AG09309 (cell line): ENCODE measurements around the gene GATAD1.

Source experiments
- DNase-seq: peaks from one replicate; pipeline ENCODE4 v3.0.0-alpha.2; 2010; ENCODE audit warnings: low read depth
- H3K4me3 ChIP-seq: 2 replicates; pipeline ENCODE4 v1.5.1; 2011; ENCODE audit warnings: mild to moderate bottlenecking, low read depth, low read length, moderate library complexity; ENCODE audit not compliant: control insufficient read depth
- TF ChIP-seq, protein P1 (sequence below): IDR thresholded peaks from 2 replicates; pipeline ENCODE4 v1.5.1; 2011; ENCODE audit warnings: mild to moderate bottlenecking, low read depth, low read length, inconsistent platforms; ENCODE audit not compliant: insufficient read depth, control insufficient read depth; ENCODE audit errors: missing control alignments

Gene GATAD1

DNA sequence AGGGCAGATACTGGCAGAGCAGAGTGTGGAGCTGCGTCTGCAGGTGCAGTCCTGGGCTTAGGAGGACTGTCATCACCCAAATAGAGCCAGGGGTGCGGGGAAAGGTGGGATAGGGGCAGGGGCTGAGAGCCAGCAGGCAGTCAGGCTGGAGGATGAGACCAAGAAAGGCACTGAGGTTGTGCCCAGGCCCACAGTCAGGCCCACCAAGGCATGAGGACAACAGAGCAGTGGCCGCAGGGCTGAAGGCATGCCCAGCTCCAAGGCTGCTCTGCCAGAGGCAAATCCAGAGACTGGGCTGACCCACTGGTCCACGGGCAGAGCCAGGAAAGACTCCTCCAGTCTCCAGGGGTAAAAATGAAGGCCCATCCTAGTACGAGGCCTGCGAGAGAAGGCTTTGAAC, 24.4 kb upstream of the GATAD1 start:
- H3K4me3 ChIP-seq = no peak overlapping the region
- TF ChIP-seq, protein P1, sequence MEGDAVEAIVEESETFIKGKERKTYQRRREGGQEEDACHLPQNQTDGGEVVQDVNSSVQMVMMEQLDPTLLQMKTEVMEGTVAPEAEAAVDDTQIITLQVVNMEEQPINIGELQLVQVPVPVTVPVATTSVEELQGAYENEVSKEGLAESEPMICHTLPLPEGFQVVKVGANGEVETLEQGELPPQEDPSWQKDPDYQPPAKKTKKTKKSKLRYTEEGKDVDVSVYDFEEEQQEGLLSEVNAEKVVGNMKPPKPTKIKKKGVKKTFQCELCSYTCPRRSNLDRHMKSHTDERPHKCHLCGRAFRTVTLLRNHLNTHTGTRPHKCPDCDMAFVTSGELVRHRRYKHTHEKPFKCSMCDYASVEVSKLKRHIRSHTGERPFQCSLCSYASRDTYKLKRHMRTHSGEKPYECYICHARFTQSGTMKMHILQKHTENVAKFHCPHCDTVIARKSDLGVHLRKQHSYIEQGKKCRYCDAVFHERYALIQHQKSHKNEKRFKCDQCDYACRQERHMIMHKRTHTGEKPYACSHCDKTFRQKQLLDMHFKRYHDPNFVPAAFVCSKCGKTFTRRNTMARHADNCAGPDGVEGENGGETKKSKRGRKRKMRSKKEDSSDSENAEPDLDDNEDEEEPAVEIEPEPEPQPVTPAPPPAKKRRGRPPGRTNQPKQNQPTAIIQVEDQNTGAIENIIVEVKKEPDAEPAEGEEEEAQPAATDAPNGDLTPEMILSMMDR = no peak
- no peak for DNase-seq

DNA sequence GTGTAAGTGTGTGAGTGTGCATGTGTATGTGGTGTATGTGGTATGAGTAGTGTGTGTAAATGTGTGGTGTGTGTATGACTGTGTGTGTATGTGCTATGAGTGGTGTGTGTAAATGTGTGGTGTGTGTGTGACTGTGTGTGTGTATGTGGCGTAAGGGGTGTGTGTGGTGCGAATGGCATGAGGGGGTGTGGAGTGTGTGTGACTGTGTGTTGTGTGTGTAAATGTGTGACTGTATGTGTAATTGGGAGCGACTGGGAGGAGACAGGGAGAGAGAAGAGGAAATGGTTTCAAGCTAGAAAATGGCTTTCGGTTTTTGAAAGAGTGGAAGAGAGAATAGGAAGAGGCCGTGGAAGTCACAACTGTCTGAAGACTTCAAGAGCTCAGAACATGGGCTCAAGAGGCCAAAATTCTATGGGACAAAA, 23.6 kb upstream of the GATAD1 start:
- H3K4me3 ChIP-seq = no peak overlapping the region
- DNase-seq = no peak
- TF ChIP-seq, protein P1 = no peak

DNA sequence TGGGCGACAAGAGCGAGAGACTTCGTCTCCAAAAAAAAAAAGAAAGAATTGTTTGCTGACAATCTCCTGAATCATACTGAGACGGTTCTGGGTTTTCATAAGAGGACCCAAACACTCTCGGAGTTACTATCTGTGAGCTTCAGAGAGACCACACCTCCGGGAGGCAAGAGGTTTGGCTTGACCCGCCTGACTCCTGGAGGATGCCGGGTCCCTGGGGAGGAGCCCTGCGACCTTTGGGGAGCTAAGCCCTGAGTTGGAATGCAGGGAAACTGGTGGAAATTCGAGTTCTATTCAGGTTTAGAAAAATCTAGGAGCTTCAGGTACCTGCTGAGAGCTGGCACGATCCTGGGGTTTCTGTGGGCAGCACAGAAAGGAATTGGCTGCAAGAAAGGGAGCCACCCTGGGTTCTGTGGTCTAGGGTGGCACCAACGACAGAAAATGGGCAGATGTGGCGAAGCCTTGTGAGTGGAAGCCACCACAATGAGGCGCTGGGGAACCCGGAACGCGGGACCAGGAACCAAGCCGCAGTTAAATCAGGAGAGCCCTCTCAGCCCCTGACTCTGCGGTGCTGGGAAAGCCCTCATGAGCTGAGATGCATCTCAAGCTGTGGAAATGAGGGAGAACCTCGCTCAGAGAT, 21.9 kb upstream of the GATAD1 start:
- no peak overlapping the region for H3K4me3 ChIP-seq
- TF ChIP-seq, protein P1 = no peak
- DNase-seq = no peak

DNA sequence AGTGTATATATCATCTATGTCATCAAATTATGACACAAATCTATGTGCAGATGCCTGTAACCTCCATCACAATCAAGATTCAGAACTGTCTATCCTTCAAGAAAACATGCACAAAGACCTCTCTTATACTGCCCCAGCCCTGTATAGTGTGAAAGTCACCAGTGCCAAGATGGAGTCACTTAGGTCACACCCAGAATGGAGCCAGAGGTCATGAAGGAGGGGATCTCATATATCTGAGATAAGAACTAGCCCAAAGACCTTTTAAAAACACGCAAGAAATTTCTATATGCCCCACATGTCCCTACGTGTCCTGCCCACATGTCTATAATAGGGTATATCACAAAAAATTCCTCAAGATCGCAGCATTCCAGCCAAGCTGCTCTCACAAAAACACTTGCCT, 20.1 kb upstream of the GATAD1 start:
- H3K4me3 ChIP-seq = no peak overlapping the region
- no peak for DNase-seq
- TF ChIP-seq, protein P1 = no peak

DNA sequence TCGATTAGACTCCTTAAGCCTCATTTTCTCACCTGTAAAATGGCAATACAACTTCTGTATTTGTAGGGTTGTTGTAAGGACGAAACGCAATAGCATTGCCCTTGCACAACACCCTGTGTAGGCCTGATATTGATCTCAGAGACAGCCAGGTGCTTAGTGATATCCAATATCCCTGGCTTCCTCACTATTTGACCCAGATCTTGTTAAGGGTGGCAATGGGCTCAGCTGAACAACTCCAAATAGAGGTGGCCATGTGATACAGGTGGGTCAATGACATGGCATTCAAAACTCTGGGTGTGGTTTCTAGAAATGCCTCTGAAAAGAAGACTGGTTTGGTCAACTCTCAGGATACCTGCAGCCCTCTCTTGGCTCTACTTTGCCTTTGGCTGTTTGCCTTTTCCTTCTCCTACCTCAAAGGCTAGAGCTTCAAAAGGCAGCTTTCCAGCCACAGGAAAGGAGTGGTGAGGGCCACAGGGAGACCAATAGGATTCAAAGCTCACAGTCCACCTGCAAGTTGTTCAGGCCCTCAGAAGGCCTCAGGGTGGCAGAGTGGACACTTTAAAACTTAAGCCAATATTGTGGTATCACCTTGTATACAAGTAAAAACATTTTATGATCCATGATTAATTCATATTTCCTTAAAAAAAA, 14.9 kb upstream of the GATAD1 start:
- no peak for DNase-seq
- no peak overlapping the region for H3K4me3 ChIP-seq
- TF ChIP-seq, protein P1 = no peak

DNA sequence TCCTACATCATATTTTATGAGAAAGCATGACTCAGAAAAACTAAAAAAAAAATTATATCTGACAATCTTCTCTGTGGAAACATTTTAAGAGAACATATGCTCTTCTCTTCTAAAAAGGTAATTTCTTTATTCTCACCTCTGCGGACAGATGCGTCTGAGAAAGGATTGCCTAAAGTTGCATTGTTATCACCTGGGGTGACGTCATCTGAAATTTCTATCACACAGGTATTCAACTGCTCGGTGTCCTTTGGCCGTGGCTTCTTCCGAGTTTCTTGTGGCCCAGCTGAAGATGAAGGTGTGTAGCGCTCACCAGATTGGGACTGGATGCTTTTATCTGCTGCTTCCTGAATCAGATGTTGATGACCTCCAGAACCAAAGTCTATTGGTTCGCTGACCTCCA, 14.3 kb upstream of the GATAD1 start:
- no peak for DNase-seq
- TF ChIP-seq, protein P1 = no peak
- H3K4me3 ChIP-seq = no peak overlapping the region
